Measurements from ENCODE around the gene ALDOA. TPM values are rescaled to one million over a fixed set of nuclear protein-coding genes. Genes with fewer than 3 reads are reported as not detected.
A peak's percentile ranks its signal among the peaks of the same experiment; 100 is the strongest.

Gene ALDOA
- total RNA-seq, 1 donor from 2014 or later: 611 TPM

GRCh38 chr16:30054959-30055553 lies 10.5 kb upstream of the ALDOA start:
- H3K36me3 Mint-ChIP-seq (ENCODE audit: low read depth): no peaks in the 10 kb centered on the region
- DNase-seq (no peak), ATAC-seq (ENCODE audit: low read depth) (peak; percentile 38)
- intact Hi-C loops (cut with micrococcal nuclease): no loop called here
- ChIA-PET POLR2A (interaction anchor here (1.4 kb wide), 2 partner anchors 10 to 29 kb away, joined by 3 to 8 read pairs; partner anchors contain the start of gene ALDOA), CTCF (interaction anchor here (1.2 to 1.3 kb wide), 2 partner anchors 10 to 37 kb away, joined by 3 read pairs; partner anchors contain the start of genes ALDOA and TBX6)
- TF ChIP-seq CTCF (IDR thresholded peaks at IDR 0.05): no peak
- H3K27me3 Mint-ChIP-seq: no peaks in the 10 kb centered on the region
- peaks cover 9% of the 10 kb centered on the region for H3K4me1 Mint-ChIP-seq
- peak overlapping the region; percentile 16 for H3K4me3 Mint-ChIP-seq
- H3K9me3 Mint-ChIP-seq: no peaks in the 10 kb centered on the region
- H3K27ac Mint-ChIP-seq: no peak overlapping the region

GRCh38 chr16:30060346-30060745 lies 5.2 kb upstream of the ALDOA start:
- CTCF ChIA-PET: no interaction called here
- no peak for DNase-seq
- Mint-ChIP-seq H3K27ac (no peak overlapping the region), H3K9me3 (no peaks in the 10 kb centered on the region), H3K27me3 (no peaks in the 10 kb centered on the region), H3K4me3 (no peak overlapping the region), H3K4me1 (peaks cover 9% of the 10 kb centered on the region), H3K36me3 (ENCODE audit: low read depth) (peaks cover 5% of the 10 kb centered on the region)
- intact Hi-C loops (cut with micrococcal nuclease): loop anchor here (10.0 kb wide), 2 partner anchors 344 to 594 kb away; partner anchors contain the start of genes FBRS, PRR14 and ZNF771
- TF ChIP-seq CTCF (IDR thresholded peaks at IDR 0.05): no peak
- ATAC-seq (ENCODE audit: low read depth): no peak
- POLR2A ChIA-PET: interaction anchor here (0.6 kb wide), 1 partner anchor 1729 kb away, joined by 6 read pairs; no protein-coding TSS in a partner anchor

GRCh38 chr16:30060836-30061554 lies 4.6 kb upstream of the ALDOA start:
- H3K27ac Mint-ChIP-seq: no peak overlapping the region
- peaks cover 9% of the 10 kb centered on the region for H3K4me1 Mint-ChIP-seq
- DNase-seq (no peak), ATAC-seq (ENCODE audit: low read depth) (no peak)
- peaks cover 5% of the 10 kb centered on the region for H3K36me3 Mint-ChIP-seq (ENCODE audit: low read depth)
- H3K9me3 Mint-ChIP-seq: no peaks in the 10 kb centered on the region
- intact Hi-C loops (cut with micrococcal nuclease): loop anchor here (10.0 kb wide), 2 partner anchors 344 to 594 kb away; partner anchors contain the start of genes FBRS, PRR14 and ZNF771
- no peak overlapping the region for H3K4me3 Mint-ChIP-seq
- ChIA-PET CTCF (interaction anchor here (0.6 kb wide), 1 partner anchor 124 kb away, joined by 3 read pairs; no protein-coding TSS in a partner anchor), POLR2A (interaction anchor here (0.6 to 1.2 kb wide), 3 partner anchors 8 to 599 kb away, joined by 5 to 7 read pairs (median 6); a partner anchor contains a TSS)
- H3K27me3 Mint-ChIP-seq: no peaks in the 10 kb centered on the region
- TF ChIP-seq CTCF (IDR thresholded peaks at IDR 0.05): no peak

GRCh38 chr16:30063278-30063892 lies 2.2 kb upstream of the ALDOA start:
- no peaks in the 10 kb centered on the region for H3K9me3 Mint-ChIP-seq
- DNase-seq: no peak
- POLR2A ChIA-PET: interaction anchor here (0.6 to 4.8 kb wide), 7 partner anchors 11 to 894 kb away, joined by 3 to 75 read pairs (median 5); partner anchors contain the start of genes CORO1A, PPP4C and SETD1A
- ATAC-seq (ENCODE audit: low read depth): no peak
- CTCF ChIA-PET: interaction anchor here (0.9 to 1.1 kb wide), 3 partner anchors 10 to 29 kb away, joined by 3 to 6 read pairs (median 3); partner anchors contain the start of gene TBX6
- intact Hi-C loops (cut with micrococcal nuclease): loop anchor here (10.0 kb wide), 2 partner anchors 341 to 591 kb away; partner anchors contain the start of genes FBRS, PRR14 and ZNF771
- H3K36me3 Mint-ChIP-seq (ENCODE audit: low read depth): peaks cover 20% of the 10 kb centered on the region
- peaks cover 26% of the 10 kb centered on the region for H3K4me1 Mint-ChIP-seq
- TF ChIP-seq CTCF (IDR thresholded peaks at IDR 0.05): no peak
- peak overlapping the region; percentile 99 for H3K27ac Mint-ChIP-seq
- peak overlapping the region; percentile 99 for H3K4me3 Mint-ChIP-seq
- no peaks in the 10 kb centered on the region for H3K27me3 Mint-ChIP-seq

Data from activated B cell treated with CpG ODN at 0.5 μM for 24 hours (primary cell).